Activated T-cell treated with anti-CD3 and anti-CD28 coated beads, Interleukin-2, amount 50 U/mL, for 72 hours (primary cell): ENCODE data around the gene ALOX5. TPM values are rescaled to one million over a fixed set of nuclear protein-coding genes. Genes with fewer than 3 reads are reported as not detected.

Source experiments
- ATAC-seq, 2 donors: fragments of 150-1000 bp; cut with Tn5 transposase; replicated peaks in 1 of 2; 2 replicates each; pipeline ENCODE4 v1.10.0; 2021; ENCODE audit warnings: moderate library complexity in 2 of 2, mild to moderate bottlenecking in 1 of 2
- DNase-seq, 2 donors: peaks; one replicate each; pipeline ENCODE4 v3.0.0; 2021 to 2022; ENCODE audit warnings: mixed read lengths in 1 of 2
- H3K27ac Mint-ChIP-seq: one replicate; pipeline ENCODE4 v1.8.0; 2022; ENCODE audit warnings: mild to moderate bottlenecking, moderate library complexity, mixed read lengths
- H3K27me3 Mint-ChIP-seq: one replicate; pipeline ENCODE4 v1.8.0; 2022; ENCODE audit warnings: low read depth, mixed read lengths
- H3K36me3 Mint-ChIP-seq, 2 donors: one replicate each; pipeline ENCODE4 v1.8.0; 2022; ENCODE audit warnings: mixed read lengths in 2 of 2, mild to moderate bottlenecking in 1 of 2; ENCODE audit not compliant: insufficient read depth in 2 of 2
- H3K4me1 Mint-ChIP-seq: one replicate; pipeline ENCODE4 v1.8.0; 2022; ENCODE audit warnings: low read depth, mixed read lengths
- H3K4me3 Mint-ChIP-seq, 2 donors: one replicate each; pipeline ENCODE4 v1.8.0; 2022; ENCODE audit warnings: mild to moderate bottlenecking in 2 of 2, mixed read lengths in 2 of 2, moderate library complexity in 2 of 2
- H3K9me3 Mint-ChIP-seq, 2 donors: one replicate each; pipeline ENCODE4 v1.8.0; 2022; ENCODE audit warnings: mixed read lengths in 2 of 2
- total RNA-seq, 2 donors: library from RNA; stranded (reverse); gene quantifications; one replicate each; pipeline ENCODE4 v1.2.3, GENCODE V29; 2022

Gene ALOX5
- total RNA-seq, 2 donors from 2014 or later, result 1.5 to 4.0 TPM

GRCh38 chr10:45439873-45440272 lies 65.9 kb downstream of the ALOX5 start:
- H3K4me1 Mint-ChIP-seq, result no peaks in the 10 kb centered on the region
- no peak overlapping the region for H3K27ac Mint-ChIP-seq
- DNase-seq, result no peak
- H3K36me3 Mint-ChIP-seq, result no peaks in the 10 kb centered on the region
- no peak for ATAC-seq
- no peak overlapping the region for H3K4me3 Mint-ChIP-seq
- no peaks in the 10 kb centered on the region for H3K27me3 Mint-ChIP-seq
- H3K9me3 Mint-ChIP-seq, result no peaks in the 10 kb centered on the region

GRCh38 chr10:45440511-45441062 lies 66.6 kb downstream of the ALOX5 start:
- H3K9me3 Mint-ChIP-seq, result no peaks in the 10 kb centered on the region
- H3K4me1 Mint-ChIP-seq, result no peaks in the 10 kb centered on the region
- ATAC-seq (no peak), DNase-seq (no peak)
- H3K27ac Mint-ChIP-seq, result no peak overlapping the region
- no peaks in the 10 kb centered on the region for H3K27me3 Mint-ChIP-seq
- H3K36me3 Mint-ChIP-seq, result no peaks in the 10 kb centered on the region
- H3K4me3 Mint-ChIP-seq, result no peak overlapping the region

DNA sequence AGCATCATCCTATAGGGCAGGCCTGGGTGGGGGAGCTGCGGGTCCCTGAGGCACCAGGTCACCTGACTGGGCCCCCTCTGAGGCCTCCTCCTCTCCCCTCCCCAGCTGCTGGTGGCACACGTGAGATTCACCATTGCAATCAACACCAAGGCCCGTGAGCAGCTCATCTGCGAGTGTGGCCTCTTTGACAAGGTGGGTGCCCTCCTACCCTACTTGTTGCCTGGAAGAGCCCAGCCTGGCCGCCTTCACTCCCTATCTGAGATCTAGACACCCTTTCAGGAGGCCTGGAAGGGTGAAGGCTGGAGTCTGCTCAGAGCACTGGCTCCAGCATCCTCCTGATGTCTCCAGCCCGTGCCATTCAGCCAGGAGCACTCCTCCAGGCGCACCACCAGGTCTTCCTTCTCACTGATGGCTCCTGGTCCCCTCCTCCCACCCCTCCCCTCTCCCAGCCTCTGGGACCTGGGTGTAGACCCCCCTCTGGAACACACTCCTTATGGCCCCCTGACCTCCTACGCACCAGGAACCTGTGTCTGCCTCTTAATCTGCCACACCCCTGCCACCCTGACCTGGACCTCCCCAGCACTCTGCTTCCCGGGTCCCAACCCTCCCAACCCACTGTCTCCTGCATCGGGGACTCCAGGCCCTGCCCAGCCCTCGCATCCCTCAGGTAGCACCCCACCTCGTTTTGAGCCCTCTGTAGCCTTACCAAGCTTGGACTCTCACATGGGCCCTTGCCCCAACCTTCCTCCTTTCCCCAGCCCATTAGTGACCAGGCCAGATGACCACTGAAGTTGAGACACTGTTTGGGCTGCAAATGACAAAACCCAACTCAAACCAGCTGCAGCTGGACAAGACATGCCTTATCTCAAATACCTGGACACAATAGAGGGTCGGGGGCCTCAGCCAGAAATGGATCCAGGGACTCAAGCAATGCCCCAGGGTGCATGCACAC lies 67.5 kb downstream of the ALOX5 start:
- no peaks in the 10 kb centered on the region for H3K27me3 Mint-ChIP-seq
- H3K27ac Mint-ChIP-seq, result no peak overlapping the region
- no peaks in the 10 kb centered on the region for H3K9me3 Mint-ChIP-seq
- no peaks in the 10 kb centered on the region for H3K36me3 Mint-ChIP-seq
- ATAC-seq (no peak), DNase-seq (no peak)
- H3K4me3 Mint-ChIP-seq, result no peak overlapping the region
- H3K4me1 Mint-ChIP-seq, result no peaks in the 10 kb centered on the region

DNA sequence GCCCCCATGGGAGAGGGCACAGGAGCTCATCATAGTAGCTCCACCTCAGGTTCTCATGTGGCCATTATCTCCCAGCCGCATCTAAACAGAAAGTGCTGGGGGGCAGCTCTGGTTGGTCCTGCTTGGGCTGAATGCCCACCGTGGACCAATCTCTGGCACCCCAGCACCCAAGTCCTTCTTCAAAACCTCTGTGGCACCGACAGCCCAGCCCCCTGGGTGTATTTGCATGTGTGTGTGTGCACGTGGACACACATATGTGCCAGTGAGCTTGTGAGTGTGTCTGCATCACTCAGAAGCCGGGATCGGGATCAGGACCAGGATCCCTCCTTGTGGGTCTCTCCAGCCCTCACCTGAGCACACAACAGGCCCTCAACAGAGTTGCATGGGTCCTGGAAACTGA lies 68.2 kb downstream of the ALOX5 start:
- Mint-ChIP-seq H3K27me3 (no peaks in the 10 kb centered on the region), H3K4me1 (no peaks in the 10 kb centered on the region), H3K27ac (no peak overlapping the region), H3K4me3 (no peak overlapping the region), H3K36me3 (no peaks in the 10 kb centered on the region), H3K9me3 (no peaks in the 10 kb centered on the region)
- peak in 1 of 2 donors; percentile 10 for ATAC-seq
- no peak for DNase-seq

- H3K36me3 Mint-ChIP-seq, result no peaks in the 10 kb centered on the region
- ATAC-seq, result peak in 1 of 2 donors; percentile 45
- no peak overlapping the region for H3K4me3 Mint-ChIP-seq
- no peak for DNase-seq
- no peaks in the 10 kb centered on the region for H3K4me1 Mint-ChIP-seq
- H3K27ac Mint-ChIP-seq, result no peak overlapping the region
- no peaks in the 10 kb centered on the region for H3K9me3 Mint-ChIP-seq
- no peaks in the 10 kb centered on the region for H3K27me3 Mint-ChIP-seq
These were observed 68.6 kb downstream of the ALOX5 start for GRCh38 chr10:45442662-45443061.

GRCh38 chr10:45443101-45444009 lies 69.3 kb downstream of the ALOX5 start:
- H3K4me3 Mint-ChIP-seq, result no peak overlapping the region
- H3K36me3 Mint-ChIP-seq, result no peaks in the 10 kb centered on the region
- H3K27me3 Mint-ChIP-seq, result no peaks in the 10 kb centered on the region
- no peaks in the 10 kb centered on the region for H3K4me1 Mint-ChIP-seq
- ATAC-seq (no peak), DNase-seq (no peak)
- H3K27ac Mint-ChIP-seq, result no peak overlapping the region
- no peaks in the 10 kb centered on the region for H3K9me3 Mint-ChIP-seq

DNA sequence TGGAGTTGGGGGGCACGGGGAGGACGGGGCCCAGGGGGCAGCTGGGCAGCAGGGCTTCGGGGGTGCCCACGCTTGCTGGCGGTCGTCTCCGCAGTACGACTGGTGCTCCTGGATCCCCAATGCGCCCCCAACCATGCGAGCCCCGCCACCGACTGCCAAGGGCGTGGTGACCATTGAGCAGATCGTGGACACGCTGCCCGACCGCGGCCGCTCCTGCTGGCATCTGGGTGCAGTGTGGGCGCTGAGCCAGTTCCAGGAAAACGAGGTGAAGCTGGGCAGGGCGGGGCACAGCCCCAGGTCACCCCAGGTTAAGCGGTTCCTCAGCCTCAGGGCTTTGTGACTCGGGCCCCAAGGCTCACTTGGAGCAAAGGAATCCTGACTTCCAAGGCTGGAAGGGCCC lies 70.0 kb downstream of the ALOX5 start:
- Mint-ChIP-seq H3K4me1 (no peaks in the 10 kb centered on the region), H3K27me3 (no peaks in the 10 kb centered on the region), H3K9me3 (no peaks in the 10 kb centered on the region), H3K27ac (no peak overlapping the region), H3K36me3 (no peaks in the 10 kb centered on the region), H3K4me3 (no peak overlapping the region)
- ATAC-seq (no peak), DNase-seq (no peak)

GRCh38 chr10:45444976-45445898 lies 71.2 kb downstream of the ALOX5 start:
- Mint-ChIP-seq H3K27ac (no peak overlapping the region), H3K27me3 (no peaks in the 10 kb centered on the region), H3K4me3 (no peak overlapping the region), H3K36me3 (no peaks in the 10 kb centered on the region), H3K4me1 (no peaks in the 10 kb centered on the region), H3K9me3 (no peaks in the 10 kb centered on the region)
- no peak for ATAC-seq
- DNase-seq, result no peak

GRCh38 chr10:45446858-45447257 lies 72.8 kb downstream of the ALOX5 start:
- H3K9me3 Mint-ChIP-seq, result no peaks in the 10 kb centered on the region
- no peaks in the 10 kb centered on the region for H3K27me3 Mint-ChIP-seq
- ATAC-seq (no peak), DNase-seq (no peak)
- H3K36me3 Mint-ChIP-seq, result no peaks in the 10 kb centered on the region
- peaks cover 8% of the 10 kb centered on the region for H3K4me1 Mint-ChIP-seq
- no peak overlapping the region for H3K4me3 Mint-ChIP-seq
- H3K27ac Mint-ChIP-seq, result no peak overlapping the region

GRCh38 chr10:45447416-45447815 lies 73.4 kb downstream of the ALOX5 start:
- Mint-ChIP-seq H3K36me3 (no peaks in the 10 kb centered on the region), H3K27me3 (no peaks in the 10 kb centered on the region), H3K9me3 (no peaks in the 10 kb centered on the region), H3K4me1 (peaks cover 14% of the 10 kb centered on the region), H3K27ac (no peak overlapping the region), H3K4me3 (no peak overlapping the region)
- ATAC-seq (no peak), DNase-seq (no peak)

- no peak for DNase-seq
- no peaks in the 10 kb centered on the region for H3K27me3 Mint-ChIP-seq
- no peaks in the 10 kb centered on the region for H3K9me3 Mint-ChIP-seq
- no peak overlapping the region for H3K4me3 Mint-ChIP-seq
- no peak overlapping the region for H3K27ac Mint-ChIP-seq
- H3K36me3 Mint-ChIP-seq, result no peaks in the 10 kb centered on the region
- no peak for ATAC-seq
- H3K4me1 Mint-ChIP-seq, result peaks cover 33% of the 10 kb centered on the region
These were observed 76.8 kb downstream of the ALOX5 start for GRCh38 chr10:45450866-45451265.

- H3K27ac Mint-ChIP-seq, result no peak overlapping the region
These were observed 77.4 kb downstream of the ALOX5 start for GRCh38 chr10:45451407-45451806.

More at GRCh38 chr10:45451407-45451806, 77.4 kb downstream of the ALOX5 start:
- Mint-ChIP-seq H3K27me3 (no peaks in the 10 kb centered on the region), H3K4me3 (no peak overlapping the region), H3K4me1 (peaks cover 33% of the 10 kb centered on the region), H3K9me3 (no peaks in the 10 kb centered on the region), H3K36me3 (no peaks in the 10 kb centered on the region)
- ATAC-seq (no peak), DNase-seq (no peak)
